ENCODE data around the gene NPAS2.

DNA sequence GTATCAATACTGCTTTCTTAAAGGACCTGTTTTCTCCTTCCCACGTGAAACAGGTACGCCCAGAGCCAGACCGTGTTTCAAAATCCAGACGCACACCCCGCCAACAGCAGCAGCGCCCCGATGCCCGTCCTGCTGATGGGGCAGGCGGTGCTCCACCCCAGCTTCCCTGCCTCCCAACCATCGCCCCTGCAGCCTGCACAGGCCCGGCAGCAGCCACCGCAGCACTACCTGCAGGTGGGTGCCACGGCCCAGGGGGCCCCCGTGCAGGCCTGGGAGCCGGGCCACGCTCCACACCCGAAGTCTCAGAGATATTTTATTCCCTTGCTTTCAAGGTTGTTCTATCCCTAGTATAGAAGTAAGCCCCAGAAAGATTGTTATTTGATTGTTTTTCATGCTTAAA lies 173.4 kb downstream of the NPAS2 start:
- no peak for TF ChIP-seq ZNF274 (IDR thresholded peaks at IDR 0.05; ENCODE audit: low read depth, low read length)
- no peak for TF ChIP-seq POLR2A (IDR thresholded peaks at IDR 0.05; ENCODE audit: borderline replicate concordance, extremely low read depth, insufficient read depth, insufficient read length)
- TF ChIP-seq CTCF (IDR thresholded peaks at IDR 0.05 in 2 of 3, conservative IDR thresholded peaks at IDR 0.05 in 1 of 3; ENCODE audit: borderline replicate concordance in 1 of 3, insufficient read depth in 1 of 3, low read depth in 2 of 3, low read length in 2 of 3), result no peak
- no peak for TF ChIP-seq RAD21 (IDR thresholded peaks at IDR 0.05; ENCODE audit: low read depth)

Data from HCT116 (cell line).